AG04449 (cell line): Measurements from ENCODE around the gene NCBP2.

Experiments
- CTCF ChIA-PET: fragments of 350-600 bp; formaldehyde crosslinking; extraction: SDS; loops from one replicate; lab custom pipeline; 2021; ENCODE audit warnings: antibody characterized with exemption; lab: Yijun Ruan, JAX
- POLR2A ChIA-PET: fragments of 400-600, 350-600 bp; formaldehyde crosslinking; extraction: SDS; loops from one replicate; lab custom pipeline; 2020; ENCODE audit warnings: antibody characterized with exemption, inconsistent platforms; lab: Yijun Ruan, JAX
- DNase-seq: peaks from one replicate; pipeline ENCODE4 v3.0.0-alpha.2; 2010; ENCODE audit warnings: low read depth, low spot score
- H3K4me3 ChIP-seq: 2 replicates; pipeline ENCODE4 v1.5.1; 2011; ENCODE audit warnings: low read depth, mild to moderate bottlenecking, control low read depth, low read length
- CTCF ChIP-seq: IDR thresholded peaks from one replicate; pipeline ENCODE4 v1.5.1; 2011; ENCODE audit warnings: mild to moderate bottlenecking, moderate library complexity, low read length, control low read depth, inconsistent platforms; ENCODE audit not compliant: insufficient read depth; ENCODE audit errors: missing control alignments

NCBP2 gene

GRCh38 chr3:196976941-196977340, 34.6 kb upstream of the NCBP2 start:
- no peak for DNase-seq
- CTCF ChIA-PET: interaction anchor here (0.6 to 3.0 kb wide), 2 partner anchors 16 to 210 kb away, joined by 4 to 9 read pairs; no protein-coding TSS in a partner anchor

DNA sequence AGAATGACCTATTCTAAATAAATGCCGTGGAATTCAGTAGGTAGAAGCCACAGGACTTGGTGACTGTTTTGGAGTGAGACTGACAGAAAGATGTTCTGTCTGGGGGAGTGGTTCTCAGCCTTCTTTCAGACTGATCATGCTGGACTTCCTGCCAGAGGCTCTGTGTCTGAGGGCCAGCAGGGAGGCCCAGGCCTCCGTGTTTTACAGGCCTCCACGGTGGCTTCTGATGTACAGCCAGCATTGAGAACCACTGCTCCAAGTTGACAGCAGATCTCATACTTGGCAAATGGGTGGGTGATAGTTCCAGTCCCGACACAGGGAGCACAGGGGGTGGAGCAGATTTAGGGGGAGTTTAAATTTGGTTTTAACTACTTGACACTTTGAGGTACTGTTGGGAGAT, 33.0 kb upstream of the NCBP2 start:
- ChIA-PET CTCF (interaction anchor here (0.6 kb wide), 1 partner anchor 144 kb away, joined by 3 read pairs; no protein-coding TSS in a partner anchor), POLR2A (no interaction called here)
- H3K4me3 ChIP-seq: no peak overlapping the region
- no peak for DNase-seq
- no peak for TF ChIP-seq CTCF

More at GRCh38 chr3:196976941-196977340, 34.6 kb upstream of the NCBP2 start:
- no peak for TF ChIP-seq CTCF
- H3K4me3 ChIP-seq: no peak overlapping the region
- POLR2A ChIA-PET: no interaction called here

DNA sequence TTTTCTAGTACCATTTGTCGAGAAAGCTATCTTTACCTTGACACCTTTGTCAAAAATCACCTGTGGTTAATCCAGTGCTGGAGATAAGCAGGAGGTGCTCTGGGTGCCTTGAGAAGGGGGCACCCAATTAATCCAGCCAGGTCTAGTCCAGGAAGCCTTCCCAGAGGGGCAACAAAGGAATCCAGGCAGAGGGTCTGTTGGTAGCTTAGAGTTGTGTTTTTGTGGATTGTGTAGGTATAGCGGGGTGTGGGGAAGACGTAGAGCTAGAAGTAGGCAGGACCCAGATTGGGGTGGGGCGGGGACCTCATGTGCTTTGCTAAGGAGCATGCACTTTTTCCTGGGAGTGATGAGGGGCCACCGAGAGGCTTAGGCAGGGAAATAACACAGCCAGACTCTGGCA, 32.3 kb upstream of the NCBP2 start:
- DNase-seq: no peak
- POLR2A ChIA-PET: no interaction called here
- no peak for TF ChIP-seq CTCF
- CTCF ChIA-PET: no interaction called here
- no peak overlapping the region for H3K4me3 ChIP-seq

GRCh38 chr3:196971094-196971698, 28.9 kb upstream of the NCBP2 start:
- no peak for DNase-seq
- ChIA-PET POLR2A (no interaction called here), CTCF (interaction anchor here (0.8 to 3.9 kb wide), 13 partner anchors 8 to 361 kb away, joined by 3 to 24 read pairs (median 5); partner anchors contain the start of genes MELTF and NCBP2)
- TF ChIP-seq CTCF: no peak
- no peak overlapping the region for H3K4me3 ChIP-seq

GRCh38 chr3:196970547-196971093, 28.3 kb upstream of the NCBP2 start:
- ChIA-PET CTCF (interaction anchor here (0.8 to 3.9 kb wide), 18 partner anchors 9 to 440 kb away, joined by 3 to 24 read pairs (median 4); partner anchors contain the start of genes MELTF and NCBP2), POLR2A (no interaction called here)
- no peak for TF ChIP-seq CTCF
- no peak for DNase-seq
- H3K4me3 ChIP-seq: no peak overlapping the region
